ENCODE data around the gene AKT3.
"Not testable (repeated sequence)": the region's sequence is repeated elsewhere in the genome, so short reads cannot be mapped to it uniquely, and the experiment has no call there.

The AKT3 gene

GRCh38 chr1:243595527-243596210 is 254.4 kb downstream of the AKT3 start:
- no peak for DNase-seq

- DNase-seq, result no peak
Measured at GRCh38 chr1:243594455-243594854, 255.6 kb downstream of the AKT3 start.

GRCh38 chr1:243589286-243589685 is 260.8 kb downstream of the AKT3 start:
- DNase-seq, result not testable (repeated sequence)

- no peak for DNase-seq
Measured at GRCh38 chr1:243587823-243588560, 262.1 kb downstream of the AKT3 start.

GRCh38 chr1:243587285-243587684 is 262.8 kb downstream of the AKT3 start:
- no peak for DNase-seq

GRCh38 chr1:243585982-243586381 is 264.1 kb downstream of the AKT3 start:
- no peak for DNase-seq

- no peak for DNase-seq
Measured at GRCh38 chr1:243582326-243582725, 267.7 kb downstream of the AKT3 start.

GRCh38 chr1:243580984-243581383 is 269.1 kb downstream of the AKT3 start:
- no peak for DNase-seq

- DNase-seq, result no peak
Measured at GRCh38 chr1:243580072-243580471, 270.0 kb downstream of the AKT3 start.

- no peak for DNase-seq
Measured at GRCh38 chr1:243575070-243575469, 275.0 kb downstream of the AKT3 start.

GRCh38 chr1:243572940-243573339 is 277.1 kb downstream of the AKT3 start:
- no peak for DNase-seq

GRCh38 chr1:243568793-243569192 is 281.2 kb downstream of the AKT3 start:
- no peak for DNase-seq

- no peak for DNase-seq
Measured at GRCh38 chr1:243564814-243565213, 285.2 kb downstream of the AKT3 start.

- no peak for DNase-seq
Measured at GRCh38 chr1:243563732-243564131, 286.3 kb downstream of the AKT3 start.

GRCh38 chr1:243562473-243562872 is 287.6 kb downstream of the AKT3 start:
- DNase-seq, result no peak

GRCh38 chr1:243561588-243562319 is 288.3 kb downstream of the AKT3 start:
- DNase-seq, result no peak

- DNase-seq, result no peak
Measured at GRCh38 chr1:243559575-243560162, 290.4 kb downstream of the AKT3 start.

- no peak for DNase-seq
Measured at GRCh38 chr1:243558576-243558975, 291.5 kb downstream of the AKT3 start.

GRCh38 chr1:243557866-243558265 is 292.2 kb downstream of the AKT3 start:
- DNase-seq, result no peak

GRCh38 chr1:243554686-243555085 is 295.4 kb downstream of the AKT3 start:
- no peak for DNase-seq

- no peak for DNase-seq
Measured at GRCh38 chr1:243553090-243553489, 297.0 kb downstream of the AKT3 start.

GRCh38 chr1:243550276-243550675 is 299.8 kb downstream of the AKT3 start:
- DNase-seq, result no peak

GRCh38 chr1:243549791-243550190 is 300.3 kb downstream of the AKT3 start:
- DNase-seq, result no peak

All from activated T-cell treated with anti-CD3 and anti-CD28 coated beads, Interleukin-2, amount 50 U/mL, for 48 hours (primary cell).